Measurements from ENCODE around the gene UBE2N. TPM values are rescaled to one million over a fixed set of nuclear protein-coding genes. Genes with fewer than 3 reads are reported as not detected.

Gene UBE2N
- total and polyA plus RNA-seq, 2 donors (not counting 3 experiments of a cell fraction or from before 2014, with no cell fraction given) = 59.2 to 125 TPM

DNA sequence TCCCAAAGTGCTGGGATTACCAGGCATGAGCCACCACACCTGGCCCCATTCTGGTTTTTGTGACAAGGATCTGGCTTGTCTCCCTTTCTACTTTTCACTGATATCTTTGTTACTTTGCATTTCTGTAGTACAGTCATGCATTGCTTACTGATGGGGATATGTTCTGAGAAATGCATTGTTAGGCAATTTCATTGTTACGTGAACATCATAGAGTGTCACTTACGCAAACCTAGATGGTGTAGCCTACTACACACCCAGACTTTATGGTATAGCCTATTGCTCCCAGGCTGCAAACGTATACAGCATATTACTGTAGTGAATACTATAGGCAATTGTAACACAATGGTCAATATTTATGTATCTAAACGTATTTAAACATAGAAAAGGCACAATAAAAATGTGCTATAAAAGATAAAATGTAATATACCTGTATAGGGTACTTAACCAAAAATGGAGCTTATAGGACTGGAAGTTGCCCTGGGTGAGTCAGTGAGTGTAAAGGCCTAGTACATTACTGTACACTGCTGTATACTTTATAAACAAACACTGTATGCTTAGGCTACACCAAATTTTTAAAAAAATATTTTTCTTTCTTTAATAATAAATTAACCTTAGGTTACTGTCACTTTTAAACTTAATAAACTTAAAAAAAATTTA lies 41.5 kb upstream of the UBE2N start:
- H3K27ac ChIP-seq (ENCODE audit: insufficient read depth, low read depth, low read length) = no peak overlapping the region
- no peak for FAIRE-seq
- no peaks in the 10 kb centered on the region for H3K9me3 ChIP-seq (replicated peaks; ENCODE audit: control insufficient read depth, insufficient read depth, low read length)
- BruUV-seq (replicated peaks) = no TSS peak
- H3K27me3 ChIP-seq (ENCODE audit: control insufficient read depth in 2 of 2, insufficient read depth in 2 of 2, low read length in 2 of 2) = no peaks in the 10 kb centered on the region
- H3K4me3 ChIP-seq (replicated peaks in 1 of 3; ENCODE audit: insufficient read depth in 1 of 3, low read depth in 1 of 3, low read length in 3 of 3) = no peak overlapping the region
- TF ChIP-seq POLR2A (IDR thresholded peaks at IDR 0.05; ENCODE audit: low read depth, low read length) (no peak), CTCF (IDR thresholded peaks at IDR 0.05; ENCODE audit: extremely low read depth in 1 of 2, insufficient read depth in 1 of 2, low read depth in 1 of 2, low read length in 2 of 2) (no peak), FOS (IDR thresholded peaks at IDR 0.05; ENCODE audit: borderline replicate concordance, insufficient read depth, low read length) (no peak), EZH2 (IDR thresholded peaks at IDR 0.05; ENCODE audit: borderline replicate concordance, low read depth, low read length, severe bottlenecking) (no peak), JUN (IDR thresholded peaks at IDR 0.05; ENCODE audit: borderline replicate concordance, insufficient read depth, insufficient read length, low read depth) (no peak), GATA2 (IDR thresholded peaks at IDR 0.05; ENCODE audit: insufficient read depth, insufficient read length, low read depth, low read length) (no peak), POLR2AphosphoS5 (IDR thresholded peaks at IDR 0.05; ENCODE audit: insufficient read depth, low read depth, low read length) (no peak), MYC (IDR thresholded peaks at IDR 0.05; ENCODE audit: low read depth, low read length) (no peak)
- TF ChIP-seq, protein P1, sequence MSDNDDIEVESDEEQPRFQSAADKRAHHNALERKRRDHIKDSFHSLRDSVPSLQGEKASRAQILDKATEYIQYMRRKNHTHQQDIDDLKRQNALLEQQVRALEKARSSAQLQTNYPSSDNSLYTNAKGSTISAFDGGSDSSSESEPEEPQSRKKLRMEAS (IDR thresholded peaks at IDR 0.05; ENCODE audit: insufficient read depth, insufficient read length) = no peak
- H3K4me1 ChIP-seq (ENCODE audit: control insufficient read depth, extremely low read depth, insufficient read depth, low read length) = no peaks in the 10 kb centered on the region
- no peak for DNase-seq (ENCODE audit: low read depth, low spot score)
- peaks cover 8% of the 10 kb centered on the region for H3K79me2 ChIP-seq (ENCODE audit: control insufficient read depth, insufficient read depth, low read length)
- no peak overlapping the region for H2AFZ ChIP-seq (ENCODE audit: low read depth, low read length)
- dilution Hi-C loops (cut with MboI; ENCODE audit: extremely low pct_ligation_motif_present, low sequenced_read_pairs) = no loop called here
- H4K20me1 ChIP-seq (replicated peaks; ENCODE audit: control insufficient read depth, extremely low read depth, insufficient read depth, low read length) = no peaks in the 10 kb centered on the region
- intact Hi-C loops (cut with micrococcal nuclease) = no loop called here
- no peak overlapping the region for H3K9ac ChIP-seq (replicated peaks; ENCODE audit: extremely low read depth, insufficient read depth, low read length)
- CTCF ChIA-PET = interaction anchor here (1.1 to 5.7 kb wide), 2 partner anchors 20 to 619 kb away, joined by 5 to 24 read pairs; no protein-coding TSS in a partner anchor
- H3K36me3 ChIP-seq (ENCODE audit: control insufficient read depth in 2 of 2, extremely low read depth in 1 of 2, insufficient read depth in 2 of 2, low read length in 2 of 2) = peaks cover 15 to 28% of the 10 kb centered on the region in 2 experiments
- POLR2A ChIA-PET = interaction anchor here (0.6 kb wide), 1 partner anchor 11 kb away, joined by 3 read pairs; no protein-coding TSS in a partner anchor
- H3K9me1 ChIP-seq (replicated peaks; ENCODE audit: control insufficient read depth, extremely low read depth, insufficient read depth, low read length) = no peaks in the 10 kb centered on the region
- H3K4me2 ChIP-seq (ENCODE audit: insufficient read depth, low read length) = no peak overlapping the region

All from endothelial cell of umbilical vein (primary cell).